ENCODE data around the gene TOX3. TPM values are rescaled to one million over a fixed set of nuclear protein-coding genes. Genes with fewer than 3 reads are reported as not detected.

Gene TOX3
- total and polyA plus RNA-seq, 2 of the 13 experiments (the other 11 are each of a cell fraction or from before 2014, with no cell fraction given) = 14.5 to 98.6 TPM

- TF ChIP-seq HMG20B (CRISPR knock-in tag; conservative IDR thresholded peaks at IDR 0.05) (peak; percentile 93), ZNF746 (CRISPR knock-in tag; IDR thresholded peaks at IDR 0.05) (no peak; the same call in 1 of the 2 replicates), ERF (CRISPR knock-in tag; IDR thresholded peaks at IDR 0.05) (peak; percentile 93), SNAPC5 (CRISPR knock-in tag; IDR thresholded peaks at IDR 0.05; ENCODE audit: borderline replicate concordance) (no peak), TMF1 (CRISPR knock-in tag; IDR thresholded peaks at IDR 0.05; ENCODE audit: low read depth) (0 out of 2 replicates have a peak, but pooled peaks have one; percentile 41), GTF3A (CRISPR knock-in tag; conservative IDR thresholded peaks at IDR 0.05) (no peak), ZNF740 (CRISPR knock-in tag; IDR thresholded peaks at IDR 0.05) (no peak), RAD21 (CRISPR knock-in tag; IDR thresholded peaks at IDR 0.05) (0 out of 2 replicates have a peak, but pooled peaks have one; percentile 15), ZNF160 (CRISPR knock-in tag; IDR thresholded peaks at IDR 0.05) (no peak), RFX5 (IDR thresholded peaks at IDR 0.05; ENCODE audit: low read depth, low read length) (no peak), ZNF816 (CRISPR knock-in tag; IDR thresholded peaks at IDR 0.05; ENCODE audit: borderline replicate concordance) (no peak; the same call in 1 of the 2 replicates), NONO (IDR thresholded peaks at IDR 0.05) (no peak), NONO (CRISPR knock-in tag; conservative IDR thresholded peaks at IDR 0.05) (no peak; the same call in 1 of the 2 replicates), CREB3 (CRISPR knock-in tag; IDR thresholded peaks at IDR 0.05) (no peak; the same call in 1 of the 2 replicates), ZNF713 (CRISPR knock-in tag; IDR thresholded peaks at IDR 0.05) (no peak), ZNF782 (CRISPR knock-in tag; IDR thresholded peaks at IDR 0.05; ENCODE audit: borderline replicate concordance) (no peak), ZBED4 (CRISPR knock-in tag; IDR thresholded peaks at IDR 0.05; ENCODE audit: borderline replicate concordance) (peak; percentile 82; the same call in 1 of the 2 replicates), SP1 (IDR thresholded peaks at IDR 0.05) (no peak), SP1 (CRISPR knock-in tag; IDR thresholded peaks at IDR 0.05) (no peak), ZFX (CRISPR knock-in tag; IDR thresholded peaks at IDR 0.05; ENCODE audit: low read depth) (no peak), ATRX (CRISPR knock-in tag; IDR thresholded peaks at IDR 0.05; ENCODE audit: borderline replicate concordance) (no peak), HNRNPH1 (optimal IDR thresholded peaks at IDR 0.05; ENCODE audit: low read depth, low read length) (no peak), U2AF2 (IDR thresholded peaks at IDR 0.05; ENCODE audit: low read depth, low read length) (no peak), MTF1 (CRISPR knock-in tag; IDR thresholded peaks at IDR 0.05) (no peak), ZNF205 (CRISPR knock-in tag; IDR thresholded peaks at IDR 0.05) (peak; percentile 92), ZNF430 (CRISPR knock-in tag; IDR thresholded peaks at IDR 0.05) (peak; percentile 69; the same call in 1 of the 2 replicates), NFE2L2 (IDR thresholded peaks at IDR 0.05; ENCODE audit: low read length) (no peak), XBP1 (CRISPR knock-in tag; IDR thresholded peaks at IDR 0.05) (no peak)
Observed at GRCh38 chr16:52496051-52496876, 50.7 kb downstream of the TOX3 start (continued).
